Glomerular visceral epithelial cell (primary cell): ENCODE measurements around the gene DOCK7.
"Not testable (repeated sequence)": the region's sequence is repeated elsewhere in the genome, so short reads cannot be mapped to it uniquely, and the experiment has no call there.

ENCODE experiments used
- DNase-seq: peaks from one replicate; pipeline ENCODE4 v3.0.0-alpha.2; 2016; ENCODE audit errors: extremely low spot score

DOCK7 gene

DNA sequence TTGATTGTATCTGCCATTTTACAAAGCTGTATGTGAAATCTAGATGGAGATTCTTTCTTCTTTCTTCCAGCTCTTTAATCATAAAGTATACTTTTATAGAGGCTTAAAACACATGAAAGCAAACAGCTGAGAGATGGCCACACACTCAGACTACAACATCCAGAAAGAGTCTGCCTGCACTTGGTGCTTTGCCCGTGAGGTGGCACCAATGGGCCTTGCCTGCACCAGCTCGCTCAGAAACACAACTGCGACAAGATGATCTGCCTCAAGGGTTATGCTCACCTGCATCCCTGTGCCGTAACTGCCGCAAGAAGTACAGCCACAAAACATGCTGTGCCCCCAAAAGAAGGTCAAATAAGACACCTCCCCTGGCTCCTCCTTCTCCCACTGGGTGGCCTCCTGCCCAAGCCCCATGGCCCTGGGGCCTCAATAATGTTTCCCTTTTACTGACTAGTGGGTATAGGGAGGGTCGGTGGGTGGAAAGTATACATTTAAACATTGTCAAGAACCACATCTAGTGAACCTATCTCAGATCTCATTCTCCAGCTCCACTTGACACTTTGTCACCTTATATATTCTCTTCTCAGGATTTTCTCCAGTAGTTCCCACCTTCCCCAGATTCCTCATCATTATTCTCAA, 157.6 kb downstream of the DOCK7 start:
- peak; percentile 37 for DNase-seq

DNA sequence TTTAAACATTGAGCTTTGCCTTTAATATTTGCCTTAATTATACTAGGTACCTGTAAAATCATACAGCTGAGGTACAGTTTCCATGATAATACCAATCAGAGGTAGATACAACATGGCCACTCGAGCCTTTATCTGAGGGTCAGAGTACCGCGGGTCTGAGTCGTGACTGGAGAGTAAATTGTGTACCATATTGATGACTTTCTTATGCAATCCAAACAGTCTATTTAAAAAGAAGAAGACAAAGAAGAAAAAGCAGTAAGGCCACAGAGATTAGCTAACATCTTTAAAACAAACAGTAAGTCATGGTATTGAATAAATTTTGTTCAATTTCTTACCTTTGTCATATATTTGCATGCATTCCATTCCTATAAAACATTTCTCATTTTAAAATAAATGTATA, 159.0 kb downstream of the DOCK7 start:
- DNase-seq = no peak

DNA sequence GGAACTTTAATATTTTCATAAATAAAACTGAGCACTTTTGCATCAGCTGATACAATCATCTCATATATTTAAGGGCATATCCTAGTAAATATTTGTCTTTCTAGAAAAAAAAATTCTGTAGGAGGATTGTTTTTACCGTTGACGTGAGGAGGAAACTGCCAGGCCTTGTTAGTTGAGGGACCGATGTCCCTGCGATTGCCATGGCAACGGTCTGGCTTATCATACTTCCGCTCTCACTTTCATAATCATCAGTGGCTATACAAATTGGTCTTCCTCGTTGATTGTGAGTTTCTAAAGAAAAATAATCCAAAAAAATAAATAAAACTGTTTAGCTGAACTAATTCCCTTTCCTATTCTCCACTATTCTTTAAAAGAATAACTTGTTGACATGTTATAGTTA, 160.2 kb downstream of the DOCK7 start:
- no peak for DNase-seq

DNA sequence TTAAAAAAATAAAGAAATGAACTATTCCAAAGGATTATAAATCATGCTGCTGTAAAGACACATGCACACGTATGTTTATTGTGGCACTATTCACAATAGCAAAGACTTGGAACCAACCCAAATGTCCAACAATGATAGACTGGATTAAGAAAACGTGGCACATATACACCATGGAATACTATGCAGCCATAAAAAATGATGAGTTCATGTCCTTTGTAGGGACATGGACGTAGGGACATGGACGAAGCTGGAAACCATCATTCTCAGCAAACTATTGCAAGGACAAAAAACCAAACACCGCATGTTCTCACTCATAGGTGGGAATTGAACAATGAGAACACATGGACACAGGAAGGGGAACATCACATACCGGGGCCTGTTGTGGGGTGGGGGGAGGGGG, 160.8 kb downstream of the DOCK7 start:
- not testable (repeated sequence) for DNase-seq

DNA sequence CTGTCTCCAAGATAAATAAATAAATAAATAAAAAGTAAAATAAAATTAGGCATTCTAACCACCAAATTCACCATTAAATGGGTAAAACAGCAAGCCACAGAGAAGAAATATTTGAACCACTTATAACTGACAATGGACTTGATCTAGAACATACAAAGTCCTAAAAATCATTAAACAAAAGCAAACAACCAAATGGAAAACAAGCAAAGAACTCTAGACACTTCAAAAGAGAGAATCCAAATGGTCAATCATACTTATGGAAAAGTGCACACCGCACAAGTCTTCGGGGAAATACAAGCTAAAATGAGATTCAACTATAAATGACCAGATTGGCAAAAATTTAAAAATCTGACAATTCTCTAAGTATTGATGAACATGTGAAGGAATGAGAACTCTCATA, 164.3 kb downstream of the DOCK7 start:
- no peak for DNase-seq

DNA sequence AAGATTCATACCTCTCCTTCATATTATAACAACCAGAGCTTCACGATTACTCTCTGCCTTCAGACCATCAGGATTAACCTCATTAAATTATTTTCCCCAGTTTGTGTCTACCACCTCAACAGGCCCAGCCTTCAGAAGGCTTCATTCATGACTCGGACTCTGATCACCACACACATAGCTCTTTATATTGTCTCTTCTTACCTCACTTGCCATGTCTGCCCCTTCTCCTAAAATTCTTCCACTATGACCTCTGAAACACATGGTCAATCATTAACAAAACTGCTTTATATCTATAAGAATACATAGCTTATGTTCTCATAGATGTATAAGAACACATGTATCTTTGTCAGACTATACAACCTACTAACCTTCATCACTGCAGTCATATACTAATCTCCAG, 171.6 kb downstream of the DOCK7 start:
- peak; percentile 9 for DNase-seq

DNA sequence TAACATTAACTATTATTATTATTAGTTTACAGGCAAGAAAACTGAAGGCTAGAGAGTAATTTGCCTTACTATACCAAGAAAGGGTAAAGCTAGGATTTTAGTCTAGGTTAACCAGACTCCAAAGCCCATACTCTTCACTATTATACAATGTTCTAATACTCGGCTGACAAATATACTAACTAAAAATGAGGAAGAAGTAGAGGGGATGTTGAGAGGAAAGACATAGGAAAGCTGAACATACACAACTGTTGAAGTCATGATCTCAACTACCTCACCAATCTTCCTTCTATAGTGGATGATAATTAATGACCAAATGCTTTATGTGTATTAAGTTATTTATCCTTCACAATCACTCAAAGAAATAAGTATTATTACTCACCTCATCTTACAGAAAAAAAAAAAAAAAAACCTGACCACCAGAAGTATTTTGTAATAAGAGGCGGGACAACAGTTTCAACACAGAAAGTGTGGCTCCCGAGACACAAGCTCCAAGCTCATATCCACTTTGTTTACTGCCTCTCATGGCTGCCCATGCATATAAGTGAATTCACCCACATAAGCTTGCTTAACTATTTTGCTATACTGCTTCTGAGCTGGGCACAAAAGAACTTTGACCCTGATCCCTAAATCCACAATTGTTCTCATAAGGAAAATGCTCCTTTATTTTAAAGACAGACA, 173.3 kb downstream of the DOCK7 start:
- peak; percentile 61 for DNase-seq

DNA sequence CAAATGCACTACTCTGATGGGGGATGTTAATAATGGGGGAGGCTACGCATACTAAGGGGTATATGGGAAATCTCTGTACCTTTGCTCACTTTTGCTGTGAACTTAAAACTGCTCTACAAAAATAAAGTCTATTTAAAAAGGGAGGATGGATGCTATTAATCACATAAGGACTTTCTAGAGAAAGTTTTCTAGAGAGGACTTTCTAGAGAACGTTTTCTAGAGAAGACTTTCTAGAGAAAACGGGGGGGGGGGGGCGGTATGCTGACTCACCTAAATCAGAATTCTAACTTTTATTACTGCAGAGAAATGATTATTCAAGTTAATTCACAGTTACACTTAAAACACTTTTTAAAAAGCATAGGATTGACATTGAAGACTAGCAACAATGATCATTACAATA, 175.2 kb downstream of the DOCK7 start:
- DNase-seq = no peak

DNA sequence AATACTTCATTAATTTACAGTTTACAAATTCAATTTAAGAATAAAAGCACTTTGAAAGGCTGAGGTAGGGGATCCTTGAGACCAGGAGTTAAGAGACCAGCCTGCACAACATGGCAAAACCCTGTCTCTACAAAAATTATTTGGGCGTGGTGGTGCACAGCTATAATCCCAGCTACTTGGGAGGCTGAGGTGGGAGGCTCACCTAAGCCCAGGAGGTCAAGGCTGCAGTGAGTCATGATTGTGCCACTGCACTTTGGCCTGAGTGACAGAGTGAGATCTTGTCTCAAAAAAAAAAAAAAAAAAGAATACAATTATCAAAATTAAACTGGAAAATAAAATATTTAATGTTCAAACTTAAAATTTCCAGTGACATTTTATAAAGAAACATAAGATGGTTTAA, 179.2 kb downstream of the DOCK7 start:
- DNase-seq = no peak

DNA sequence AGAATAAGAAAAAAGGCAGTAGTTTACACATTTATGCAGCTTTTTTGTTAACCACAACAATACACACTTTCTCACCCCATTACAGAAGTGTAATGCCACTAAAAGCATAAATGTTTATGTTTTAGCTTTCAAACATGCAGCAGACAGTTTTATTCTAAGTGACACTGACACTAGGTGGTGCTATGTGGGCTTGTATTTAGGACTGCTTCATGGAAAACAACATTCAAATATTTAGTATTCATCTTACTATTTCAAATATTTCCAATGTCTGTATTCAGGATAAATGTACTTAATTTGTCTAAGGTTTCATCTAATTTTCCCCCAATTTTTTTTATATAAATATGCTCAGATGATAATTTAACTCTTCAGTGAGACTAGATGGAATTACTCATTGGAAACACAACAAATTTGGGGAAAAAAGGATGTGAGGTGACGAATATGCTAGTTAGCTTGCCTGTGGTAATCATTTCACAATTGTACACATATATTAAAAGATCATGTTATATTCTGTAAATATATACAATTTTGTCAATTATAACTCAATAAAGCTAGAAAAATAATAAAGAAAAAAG, 179.9 kb downstream of the DOCK7 start:
- DNase-seq = peak; percentile 24

DNA sequence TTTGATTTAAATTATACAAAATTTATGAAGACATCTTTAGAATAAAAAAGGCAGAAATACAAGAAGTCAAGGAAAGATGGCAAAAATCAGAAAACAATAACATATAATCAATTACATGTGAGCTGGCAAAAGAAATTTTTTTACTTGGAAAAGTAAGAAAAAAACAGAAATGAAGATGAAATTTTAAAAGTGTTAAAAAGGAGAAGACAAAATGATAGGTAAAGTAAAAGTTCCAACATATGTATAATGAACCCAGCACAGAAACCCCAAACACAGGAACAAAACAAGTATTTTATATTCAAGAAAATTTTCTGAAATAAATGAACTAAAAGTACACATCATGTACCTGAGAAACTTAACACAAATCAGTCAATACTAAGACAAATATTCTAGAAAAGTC, 188.0 kb downstream of the DOCK7 start:
- no peak for DNase-seq

DNA sequence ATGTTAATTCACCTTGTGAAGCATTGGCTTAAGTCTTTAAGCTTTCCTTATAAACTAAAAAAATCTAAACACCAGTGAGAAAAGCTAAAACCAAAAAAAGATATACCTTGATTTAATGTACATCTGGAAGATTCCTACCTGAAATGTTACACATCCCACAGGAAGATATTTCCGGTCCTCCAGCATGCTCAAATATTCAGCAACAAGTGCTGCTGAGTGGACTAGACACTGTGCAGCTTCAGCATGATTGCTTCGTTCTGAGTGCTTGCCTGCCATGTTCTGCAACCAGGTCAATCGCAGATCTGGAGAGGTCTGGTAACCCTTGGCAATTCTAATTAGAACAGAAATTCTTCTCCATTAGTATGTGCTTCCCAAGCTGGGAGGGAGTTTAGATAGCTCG, 194.0 kb downstream of the DOCK7 start:
- DNase-seq = no peak

DNA sequence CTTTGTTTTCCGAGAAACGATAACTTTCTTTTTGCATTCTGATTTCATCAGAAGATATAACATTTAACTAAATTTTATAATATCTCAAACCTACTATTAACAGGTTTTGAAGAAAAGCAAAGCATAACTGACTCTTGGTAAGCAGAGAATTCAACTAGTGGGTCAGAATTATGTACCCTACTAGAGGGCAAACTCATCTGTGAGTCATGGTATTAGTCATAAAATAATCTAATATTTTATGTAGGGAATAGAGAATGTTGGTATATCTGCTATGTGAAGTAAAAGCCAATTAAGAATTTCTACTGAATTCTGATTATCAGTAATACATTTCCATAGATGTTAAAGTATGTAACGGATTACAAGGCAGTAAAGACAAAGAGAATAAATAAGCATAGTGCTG, 194.5 kb downstream of the DOCK7 start:
- no peak for DNase-seq

DNA sequence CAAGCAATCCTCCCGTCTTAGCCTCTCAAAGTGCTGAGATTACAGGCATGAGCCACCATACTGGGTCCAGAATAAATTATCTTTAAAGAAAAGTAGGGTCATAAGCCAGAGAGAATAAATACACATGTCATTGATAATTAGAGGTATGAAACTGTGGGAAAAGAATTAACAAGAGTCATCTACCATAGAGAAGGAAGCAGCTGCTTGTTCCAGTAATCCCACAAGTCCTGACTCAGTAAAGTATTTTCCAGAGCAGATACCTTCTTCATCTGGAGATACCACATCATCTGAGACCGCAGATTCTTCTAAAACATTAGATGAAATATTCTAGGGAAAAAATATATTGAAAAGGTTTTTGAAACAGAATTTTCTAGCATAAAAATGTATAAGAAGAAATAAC, 195.7 kb downstream of the DOCK7 start:
- DNase-seq = no peak

DNA sequence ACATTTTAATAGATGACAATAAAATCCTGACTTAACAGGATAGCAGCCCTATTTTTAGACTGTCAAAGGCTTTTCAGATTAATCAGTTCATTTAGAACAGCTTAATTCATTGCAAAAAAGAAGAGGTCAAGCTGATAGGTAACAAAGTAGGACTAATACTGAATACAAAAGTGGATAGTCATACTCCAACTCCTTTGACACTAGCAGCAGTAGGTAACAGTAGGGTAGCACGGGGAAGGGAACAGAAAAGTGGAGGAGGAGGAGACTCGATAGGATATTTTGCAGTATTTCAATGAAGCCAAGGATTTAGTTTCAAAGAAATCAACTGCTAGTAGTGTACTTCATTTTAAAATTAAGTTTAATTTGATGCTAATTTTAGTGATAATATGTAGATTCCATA, 200.2 kb downstream of the DOCK7 start:
- no peak for DNase-seq

DNA sequence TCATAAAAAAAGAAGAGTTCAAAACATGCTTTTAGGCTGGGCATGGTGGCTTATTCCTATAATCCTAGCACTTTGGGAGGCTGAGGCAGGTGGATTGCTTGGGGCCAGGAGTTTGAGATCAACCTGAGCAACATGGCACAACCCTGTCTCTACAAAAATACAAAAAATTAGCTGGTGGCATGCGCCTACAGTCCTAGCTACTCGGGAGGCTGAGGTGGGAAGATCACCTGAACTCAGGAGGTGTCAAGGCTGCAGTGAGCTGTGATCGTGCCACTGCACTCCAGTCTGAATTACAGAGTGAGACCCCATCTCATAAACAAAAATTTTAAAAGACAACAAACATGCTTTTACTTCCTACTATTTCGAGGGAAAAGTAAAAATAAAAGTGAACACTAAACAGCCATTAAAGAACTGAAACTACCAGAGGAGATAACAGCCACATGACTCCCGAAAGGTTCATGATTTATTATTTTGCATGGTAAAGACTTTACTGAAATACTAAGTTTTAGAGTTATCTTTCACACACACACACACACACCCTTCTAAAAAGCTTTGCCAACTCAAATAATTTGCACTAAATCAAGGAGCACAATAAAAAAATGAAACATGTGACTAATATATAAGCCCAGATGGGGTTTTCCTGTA, 203.2 kb downstream of the DOCK7 start:
- no peak for DNase-seq

DNA sequence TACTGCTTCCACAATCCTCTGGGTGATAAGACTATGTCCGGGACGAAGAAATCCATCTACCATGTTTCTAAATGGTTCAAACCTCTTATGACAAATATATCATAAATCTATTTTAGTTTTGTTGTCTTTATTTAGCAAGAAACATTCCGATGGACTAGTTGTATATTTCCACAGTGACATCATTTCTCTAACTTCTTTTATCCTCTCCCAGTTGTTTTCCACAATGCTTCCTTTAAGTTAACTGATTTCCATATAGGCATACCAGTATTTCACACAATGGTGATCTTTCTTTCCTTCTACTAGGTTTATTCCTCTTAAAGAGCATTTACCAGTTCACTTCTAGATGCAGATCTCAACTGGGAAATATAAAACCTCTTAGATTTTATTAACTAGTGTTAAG, 206.5 kb downstream of the DOCK7 start:
- no peak for DNase-seq

DNA sequence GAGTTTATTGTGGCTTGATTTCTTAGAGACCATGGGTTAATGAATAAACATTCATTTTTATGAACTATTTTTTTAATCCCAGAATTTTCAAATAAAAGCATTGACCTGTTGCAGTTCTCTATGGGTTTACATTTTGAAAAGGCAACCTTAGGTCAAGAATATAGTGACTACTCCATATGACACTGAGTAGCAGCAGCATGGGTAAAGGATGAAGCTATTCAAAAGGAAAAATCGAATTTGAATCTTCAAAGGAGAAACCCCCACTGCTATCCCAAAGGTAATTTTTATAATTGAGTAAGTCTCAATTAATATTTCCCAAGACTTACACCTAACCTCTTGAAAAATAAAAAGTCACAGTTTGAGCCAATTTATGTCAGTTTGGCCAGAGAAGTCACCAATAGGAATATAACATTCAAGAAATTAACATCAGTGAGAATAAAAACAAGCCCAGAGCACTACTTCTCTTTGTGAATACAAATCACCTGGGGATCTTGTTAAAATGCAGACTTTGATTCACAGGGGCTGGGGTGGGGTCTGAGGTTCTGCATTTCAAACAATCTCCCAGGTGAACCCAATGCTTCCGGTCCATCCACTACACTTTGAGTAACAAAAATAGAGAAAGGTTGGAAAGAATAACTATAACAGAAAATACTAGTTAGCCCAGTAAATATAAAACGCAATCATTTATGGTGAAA, 211.5 kb downstream of the DOCK7 start:
- no peak for DNase-seq

DNA sequence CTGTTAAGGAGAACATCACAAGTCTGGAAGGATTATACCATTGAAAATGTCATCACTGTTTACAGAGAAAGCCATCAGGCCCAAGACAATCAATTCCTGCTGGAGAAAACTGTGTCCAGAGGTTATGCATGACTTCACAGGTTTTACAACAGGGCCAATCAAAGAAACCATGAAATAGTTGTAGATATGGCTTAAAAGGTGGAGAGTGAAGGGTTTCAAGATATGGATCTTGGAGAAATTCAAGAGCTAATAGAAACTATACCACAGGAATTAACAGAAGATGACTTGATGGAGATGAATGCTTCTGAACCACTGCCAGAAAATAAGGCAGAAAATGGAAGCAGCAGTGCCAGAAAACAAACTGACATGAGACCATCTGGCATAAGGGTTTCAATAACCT, 221.1 kb downstream of the DOCK7 start:
- no peak for DNase-seq

DNA sequence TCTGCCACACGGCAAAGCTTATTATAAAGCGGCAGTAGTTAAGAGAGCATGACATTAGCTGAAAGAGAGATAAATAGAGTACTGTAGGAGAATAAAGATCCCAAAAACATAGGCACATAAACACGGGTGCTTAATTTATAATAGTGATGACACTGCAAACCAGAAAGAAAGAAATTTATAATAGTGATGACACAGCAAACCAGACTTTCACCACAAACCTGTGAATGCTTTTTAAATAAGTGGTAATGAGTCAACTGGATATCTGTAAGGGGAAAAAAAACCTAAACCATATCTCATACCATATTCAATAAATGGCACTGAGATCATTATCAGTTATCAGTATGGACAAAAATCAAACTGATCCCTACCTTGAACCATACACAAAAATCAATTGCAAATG, 225.8 kb downstream of the DOCK7 start:
- no peak for DNase-seq

DNA sequence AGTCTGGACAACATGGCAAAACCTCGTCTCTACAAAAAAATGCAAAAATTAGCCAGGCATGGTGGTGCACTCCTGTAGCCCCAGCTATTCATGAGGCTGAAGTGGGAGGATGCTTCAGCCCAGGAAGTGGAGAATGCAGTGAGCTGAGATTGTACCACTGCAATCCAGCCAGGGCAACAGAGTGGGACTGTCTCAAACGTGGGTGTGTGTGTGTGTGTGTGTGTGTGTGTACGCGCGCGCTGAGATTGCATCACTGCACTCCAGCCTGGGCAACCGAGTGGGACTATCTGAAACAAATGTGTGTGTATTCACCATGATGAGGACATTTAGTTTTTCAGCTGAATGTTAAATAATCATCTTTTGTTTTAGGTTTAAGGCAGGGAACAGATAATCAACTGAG, 230.2 kb downstream of the DOCK7 start:
- DNase-seq = no peak

DNA sequence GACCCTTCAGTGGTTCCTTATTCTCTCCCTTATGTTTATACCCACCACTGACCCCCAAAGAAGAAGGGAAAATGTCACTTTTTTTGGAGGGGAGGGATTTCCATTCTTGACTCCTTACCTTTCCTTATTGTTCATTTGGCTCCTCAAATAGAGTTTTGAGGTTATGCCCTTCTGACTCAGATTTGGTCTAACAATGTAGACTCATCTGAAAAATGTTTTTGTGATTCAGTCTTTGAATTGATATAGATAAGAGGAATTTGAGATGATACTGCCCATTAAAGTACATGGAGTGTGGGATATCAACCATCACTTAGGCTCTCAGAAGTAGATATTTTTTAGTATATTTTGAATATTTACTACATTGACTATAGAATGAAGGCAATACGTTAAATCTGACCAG, 235.2 kb downstream of the DOCK7 start:
- no peak for DNase-seq

DNA sequence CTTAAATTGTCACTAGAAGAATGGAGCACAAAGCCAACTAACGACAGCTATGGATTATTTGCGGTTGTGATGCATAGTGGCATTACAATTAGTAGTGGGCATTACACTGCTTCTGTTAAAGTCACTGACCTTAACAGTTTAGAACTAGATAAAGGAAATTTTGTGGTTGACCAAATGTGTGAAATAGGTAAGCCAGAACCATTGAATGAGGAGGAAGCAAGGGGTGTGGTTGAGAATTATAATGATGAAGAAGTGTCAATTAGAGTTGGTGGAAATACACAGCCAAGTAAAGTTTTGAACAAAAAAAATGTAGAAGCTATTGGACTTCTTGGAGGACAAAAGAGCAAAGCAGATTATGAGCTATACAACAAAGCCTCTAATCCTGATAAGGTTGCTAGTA, 237.9 kb downstream of the DOCK7 start:
- no peak for DNase-seq
